GM13976 (cell line): ENCODE data around the gene SLC35D1.

Experiments
- DNase-seq: peaks from one replicate; pipeline ENCODE4 v3.0.0; 2012; ENCODE audit warnings: low spot score
- in situ Hi-C: fragments of 300-500 bp; cut with MboI; formaldehyde crosslinking; loops from one replicate; pipeline ENCODE4 v1.12.0; 2022; ENCODE audit warnings: low sequenced_read_pairs, mixed read lengths, inconsistent platforms; ENCODE audit not compliant: unreplicated experiment
- TF ChIP-seq, protein P1 (sequence below): IDR thresholded peaks from 2 replicates; pipeline ENCODE4 v1.5.1; 2012; ENCODE audit warnings: borderline replicate concordance, mild to moderate bottlenecking; ENCODE audit not compliant: insufficient read depth; ENCODE audit errors: extremely low read depth, missing control alignments, control extremely low read depth

SLC35D1 gene

GRCh38 chr1:67018574-67018973, 35.4 kb downstream of the SLC35D1 start:
- in situ Hi-C loops: loop anchor here (25.0 kb wide), 1 partner anchor 469 kb away; no protein-coding TSS in a partner anchor
- DNase-seq: no peak
- TF ChIP-seq, protein P1, sequence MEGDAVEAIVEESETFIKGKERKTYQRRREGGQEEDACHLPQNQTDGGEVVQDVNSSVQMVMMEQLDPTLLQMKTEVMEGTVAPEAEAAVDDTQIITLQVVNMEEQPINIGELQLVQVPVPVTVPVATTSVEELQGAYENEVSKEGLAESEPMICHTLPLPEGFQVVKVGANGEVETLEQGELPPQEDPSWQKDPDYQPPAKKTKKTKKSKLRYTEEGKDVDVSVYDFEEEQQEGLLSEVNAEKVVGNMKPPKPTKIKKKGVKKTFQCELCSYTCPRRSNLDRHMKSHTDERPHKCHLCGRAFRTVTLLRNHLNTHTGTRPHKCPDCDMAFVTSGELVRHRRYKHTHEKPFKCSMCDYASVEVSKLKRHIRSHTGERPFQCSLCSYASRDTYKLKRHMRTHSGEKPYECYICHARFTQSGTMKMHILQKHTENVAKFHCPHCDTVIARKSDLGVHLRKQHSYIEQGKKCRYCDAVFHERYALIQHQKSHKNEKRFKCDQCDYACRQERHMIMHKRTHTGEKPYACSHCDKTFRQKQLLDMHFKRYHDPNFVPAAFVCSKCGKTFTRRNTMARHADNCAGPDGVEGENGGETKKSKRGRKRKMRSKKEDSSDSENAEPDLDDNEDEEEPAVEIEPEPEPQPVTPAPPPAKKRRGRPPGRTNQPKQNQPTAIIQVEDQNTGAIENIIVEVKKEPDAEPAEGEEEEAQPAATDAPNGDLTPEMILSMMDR: no peak

GRCh38 chr1:67013573-67013972, 40.4 kb downstream of the SLC35D1 start:
- in situ Hi-C loops: loop anchor here (25.0 kb wide), 1 partner anchor 474 kb away; no protein-coding TSS in a partner anchor
- no peak for DNase-seq
- TF ChIP-seq, protein P1: no peak

DNA sequence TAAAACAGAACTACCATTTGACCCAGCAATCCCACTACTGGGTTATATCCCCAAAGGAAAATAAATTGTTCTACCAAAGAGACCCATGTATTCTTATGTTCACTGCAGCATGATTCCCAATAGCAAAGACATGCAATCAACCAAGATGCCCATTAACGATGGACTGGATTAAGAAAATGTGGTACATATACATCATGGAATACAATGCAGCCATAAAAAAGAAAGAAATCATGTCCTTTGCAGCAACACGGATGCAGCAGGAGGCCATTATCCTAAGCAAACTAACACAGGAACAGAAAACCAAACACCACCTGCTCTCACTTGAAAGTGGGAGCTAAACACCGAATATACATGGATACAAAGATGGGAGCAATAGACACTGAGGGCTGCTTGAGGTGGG, 44.2 kb downstream of the SLC35D1 start:
- in situ Hi-C loops: loop anchor here (25.0 kb wide), 1 partner anchor 478 kb away; no protein-coding TSS in a partner anchor
- TF ChIP-seq, protein P1: no peak
- DNase-seq: no peak

DNA sequence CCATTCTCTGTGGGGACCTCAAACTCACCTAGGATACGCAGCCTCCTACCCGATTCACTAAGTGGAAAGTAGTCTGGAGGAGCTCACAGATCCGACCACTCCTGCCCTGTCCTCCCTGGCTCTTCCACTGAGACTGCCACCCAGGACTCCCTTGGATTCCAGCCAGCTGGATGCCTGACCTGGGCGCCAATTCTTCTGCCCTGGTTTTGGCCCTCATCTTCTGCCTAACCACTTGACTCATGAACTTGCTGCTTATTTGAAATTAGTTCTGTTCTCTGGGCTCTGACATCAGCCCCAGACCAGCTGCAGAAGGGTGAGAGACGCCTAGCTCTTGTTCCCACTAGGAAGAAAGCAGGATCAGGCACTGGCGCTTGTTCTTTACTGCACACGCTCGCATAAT, 48.9 kb downstream of the SLC35D1 start:
- in situ Hi-C loops: loop anchor here (25.0 kb wide), 1 partner anchor 482 kb away; no protein-coding TSS in a partner anchor
- DNase-seq: no peak

DNA sequence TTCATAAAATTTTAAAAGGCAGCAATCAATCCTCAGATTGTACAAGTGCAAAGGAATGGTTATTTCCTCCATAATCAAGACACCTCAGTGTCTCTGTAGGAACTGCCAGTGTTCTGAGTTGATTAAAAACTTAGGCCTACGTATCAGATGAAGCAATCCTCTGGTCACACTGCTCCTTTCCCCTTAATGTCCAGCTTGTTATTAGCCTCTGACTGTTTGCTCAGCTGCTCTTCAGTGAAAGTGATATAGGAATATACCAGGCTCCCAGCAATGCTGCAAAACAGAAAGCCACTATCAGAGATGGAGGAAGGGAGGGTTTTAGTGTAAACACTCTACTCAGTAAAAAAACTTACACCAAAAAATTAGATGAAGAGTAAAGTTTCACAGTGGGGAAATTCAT, 49.8 kb downstream of the SLC35D1 start:
- in situ Hi-C loops: loop anchor here (25.0 kb wide), 1 partner anchor 483 kb away; no protein-coding TSS in a partner anchor
- DNase-seq: no peak
- TF ChIP-seq, protein P1: no peak

More for the DNA sequence above, 48.9 kb downstream of the SLC35D1 start:
- TF ChIP-seq, protein P1: no peak

GRCh38 chr1:67001682-67002425, 52.1 kb downstream of the SLC35D1 start:
- in situ Hi-C loops: loop anchor here (25.0 kb wide), 1 partner anchor 485 kb away; no protein-coding TSS in a partner anchor
- DNase-seq: no peak

More at GRCh38 chr1:67001682-67002425, 52.1 kb downstream of the SLC35D1 start:
- TF ChIP-seq, protein P1: no peak
